Lung (tissue), 12 donors: Measurements from ENCODE around the gene ATCAY. TPM values are rescaled to one million over a fixed set of nuclear protein-coding genes. Genes with fewer than 3 reads are reported as not detected.

ENCODE experiments used
- ATAC-seq: fragments of 200-7000 bp; cut with Tn5 transposase; one replicate; pipeline ENCODE4 v1.9.1; 2020; ENCODE audit warnings: moderate number of reproducible peaks; ENCODE audit not compliant: insufficient read depth, low FRiP score
- DNase-seq, 3 donors: peaks; one replicate each; pipeline ENCODE4 v3.0.0-alpha.2; 2013 to 2017
- H3K27ac ChIP-seq, 2 donors: one replicate each; pipeline ENCODE4 v1.5.1; 2013; ENCODE audit warnings: mild to moderate bottlenecking in 2 of 2, moderate library complexity in 2 of 2, control low read depth in 1 of 2, inconsistent platforms in 1 of 2, low read depth in 1 of 2, low read length in 1 of 2
- H3K27me3 ChIP-seq, 3 donors: one replicate each; pipeline ENCODE4 v1.5.1; 2013; ENCODE audit warnings: low read length in 2 of 3; ENCODE audit not compliant: control insufficient read depth in 3 of 3, insufficient read depth in 3 of 3
- H3K36me3 ChIP-seq, 4 donors: one replicate each; pipeline ENCODE4 v1.5.1; 2013; ENCODE audit warnings: low read length in 4 of 4, mild to moderate bottlenecking in 1 of 4, moderate library complexity in 1 of 4; ENCODE audit not compliant: control insufficient read depth in 4 of 4, insufficient read depth in 4 of 4
- H3K4me1 ChIP-seq, 5 donors: one replicate each; pipeline ENCODE4 v1.5.1; 2013; ENCODE audit warnings: low read length in 5 of 5, mild to moderate bottlenecking in 2 of 5, moderate library complexity in 1 of 5; ENCODE audit not compliant: control insufficient read depth in 5 of 5, insufficient read depth in 5 of 5
- H3K4me3 ChIP-seq: one replicate; pipeline ENCODE4 v1.5.1; 2013; ENCODE audit warnings: mild to moderate bottlenecking, control low read depth, moderate library complexity
- H3K9ac ChIP-seq, 2 donors: one replicate each; pipeline ENCODE4 v1.5.1; 2013; ENCODE audit warnings: low read length in 2 of 2, control low read depth in 1 of 2; ENCODE audit not compliant: insufficient read depth in 1 of 2
- H3K9me3 ChIP-seq, 4 donors: one replicate each; pipeline ENCODE4 v1.5.1; 2013; ENCODE audit warnings: low read length in 3 of 4, mild to moderate bottlenecking in 1 of 4, moderate library complexity in 1 of 4; ENCODE audit not compliant: control insufficient read depth in 4 of 4, insufficient read depth in 3 of 4
- CTCF ChIP-seq: IDR thresholded peaks from 2 replicates; pipeline ENCODE4 v1.5.1; 2012; ENCODE audit warnings: mild to moderate bottlenecking; ENCODE audit errors: control extremely low read depth, extremely low read depth
- whole genome bisulfite sequencing, 2 donors: extraction: QIAGEN DNeasy Blood & Tissue Kit; methylation state at CpG; one replicate each; pipeline ENCODE4 v1.1.7; 2013; 5-methylcytosine and 5-hydroxymethylcytosine counted together
- polyA plus RNA-seq, 2 donors: library from polyadenylated mRNA; stranded (reverse); fragments of 200-250 nt; gene quantifications; one replicate each; pipeline ENCODE4 v1.2.1, GENCODE V29; 2013
- total RNA-seq, 2 donors: library from RNA; depleted of rRNA in 1 of 2; stranded (reverse); fragments of >200 nt in 1 of 2; gene quantifications; one replicate each; pipeline ENCODE4 v1.2.1, GENCODE V29; 2014 to 2021
- donor health status: control.
- donor health status: control.
- donor health status: Bipolar disorder and iron deficiency.
- donor health status: healthy.
- donor health status: DM: yes; HTN: yes; CAD: no.

The ATCAY gene
- total and polyA plus RNA-seq, 4 donors: under 0.01 to 0.09 TPM; not detected in 2

GRCh38 chr19:3833578-3834348, 46.7 kb upstream of the ATCAY start:
- ATAC-seq (no peak), DNase-seq (no peak)
- H3K4me3 ChIP-seq: no peak overlapping the region
- H3K36me3 ChIP-seq: no peaks in the 10 kb centered on the region
- no peak overlapping the region for H3K9ac ChIP-seq
- H3K9me3 ChIP-seq: peaks cover 0 to 5% (median 0%) of the 10 kb centered on the region in 4 donors
- peaks cover 0 to 2% (median 0%) of the 10 kb centered on the region in 5 donors for H3K4me1 ChIP-seq
- 65 to 66% methylated on average over 34 of the region's 34 CpGs for WGBS, 2 donors
- H3K27ac ChIP-seq: no peak overlapping the region
- no peak for TF ChIP-seq CTCF
- H3K27me3 ChIP-seq: peaks cover 0 to 5% (median 3%) of the 10 kb centered on the region in 3 donors

GRCh38 chr19:3834349-3835054, 46.0 kb upstream of the ATCAY start:
- DNase-seq (no peak), ATAC-seq (no peak)
- 89% methylated on average over 35 of the region's 35 CpGs for WGBS, 2 donors
- no peak overlapping the region for H3K27ac ChIP-seq
- H3K9ac ChIP-seq: no peak overlapping the region
- peaks cover 0 to 5% (median 0%) of the 10 kb centered on the region in 4 donors for H3K9me3 ChIP-seq
- no peaks in the 10 kb centered on the region for H3K36me3 ChIP-seq
- no peak overlapping the region for H3K4me3 ChIP-seq
- H3K27me3 ChIP-seq: peaks cover 0 to 5% (median 3%) of the 10 kb centered on the region in 3 donors
- peaks cover 0 to 2% (median 0%) of the 10 kb centered on the region in 5 donors for H3K4me1 ChIP-seq
- no peak for TF ChIP-seq CTCF

GRCh38 chr19:3835055-3835435, 45.4 kb upstream of the ATCAY start:
- TF ChIP-seq CTCF: no peak
- DNase-seq: no peak
- Histone ChIP-seq H3K4me3 (no peak overlapping the region), H3K36me3 (no peaks in the 10 kb centered on the region), H3K9me3 (peaks cover 0 to 5% (median 0%) of the 10 kb centered on the region in 4 donors), H3K4me1 (peaks cover 0 to 2% (median 0%) of the 10 kb centered on the region in 5 donors), H3K27me3 (peaks cover 0 to 5% (median 3%) of the 10 kb centered on the region in 3 donors), H3K9ac (no peak overlapping the region), H3K27ac (no peak overlapping the region)
- 86 to 94% methylated on average over 9 of the region's 9 CpGs for WGBS, 2 donors
- ATAC-seq: no peak
